ENCODE data around the gene COL4A3. TPM values are rescaled to one million over a fixed set of nuclear protein-coding genes. Genes with fewer than 3 reads are reported as not detected.
"Not testable (repeated sequence)": the region's sequence is repeated elsewhere in the genome, so short reads cannot be mapped to it uniquely, and the experiment has no call there.

COL4A3 gene
- total and polyA plus RNA-seq, 9 donors = under 0.01 to 0.18 (median 0.08) TPM; not detected in 5

DNA sequence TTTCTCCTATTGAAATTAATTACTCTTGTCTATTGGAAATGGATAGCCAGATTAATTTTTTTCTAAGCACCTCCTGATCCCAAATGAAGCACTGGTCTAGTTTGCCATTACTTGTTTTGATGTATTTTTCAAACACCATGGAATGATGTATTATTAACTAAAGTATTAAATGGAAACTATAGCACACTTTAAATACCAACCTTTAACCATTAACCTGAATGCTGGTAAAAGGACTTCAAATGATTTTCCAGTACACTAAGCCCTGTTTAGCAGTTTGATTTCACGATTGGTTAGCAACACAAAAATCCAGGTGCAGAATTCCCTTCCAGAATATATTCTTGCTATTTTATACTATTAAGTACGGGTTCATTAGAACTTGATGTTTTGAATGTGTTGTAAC is 37.3 kb downstream of the COL4A3 start:
- Histone ChIP-seq H3K36me3 (ENCODE audit: control insufficient read depth, insufficient read depth, low read length) (no peaks in the 10 kb centered on the region), H3K27ac (ENCODE audit: low read length) (no peak overlapping the region), H3K27me3 (ENCODE audit: control insufficient read depth, insufficient read depth, low read length) (no peaks in the 10 kb centered on the region), H3K4me3 (ENCODE audit: low read length) (no peak overlapping the region), H3K9me3 (replicated peaks; ENCODE audit: control insufficient read depth, low read depth, low read length) (no peaks in the 10 kb centered on the region), H3K4me1 (ENCODE audit: control insufficient read depth, insufficient read depth, low read length) (no peaks in the 10 kb centered on the region)
- no peak for DNase-seq
- whole genome bisulfite sequencing (ENCODE audit: insufficient coverage) = no CpG with 5 or more reads among the region's 2 CpGs

DNA sequence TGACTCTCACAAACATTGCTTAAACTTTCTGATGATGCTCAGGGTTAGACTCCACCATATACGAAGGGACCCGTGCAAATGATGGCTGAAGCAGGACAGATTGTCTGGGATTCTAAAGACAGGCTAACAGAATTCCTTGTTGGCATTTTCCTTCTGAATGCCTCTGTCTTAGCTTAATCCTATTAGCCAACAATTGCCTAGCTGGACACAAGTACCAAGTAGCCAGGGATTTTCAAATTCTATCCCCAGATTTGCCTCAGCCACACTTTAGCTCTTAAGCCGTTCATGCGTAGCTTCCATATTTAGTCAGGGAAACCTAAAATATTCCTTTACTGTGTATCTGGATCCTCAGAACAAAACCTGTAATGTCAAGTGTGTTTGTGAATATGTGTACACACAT is 40.0 kb downstream of the COL4A3 start:
- Histone ChIP-seq H3K27me3 (ENCODE audit: control insufficient read depth, insufficient read depth, low read length) (no peaks in the 10 kb centered on the region), H3K36me3 (ENCODE audit: control insufficient read depth, insufficient read depth, low read length) (no peaks in the 10 kb centered on the region), H3K9me3 (replicated peaks; ENCODE audit: control insufficient read depth, low read depth, low read length) (no peaks in the 10 kb centered on the region), H3K4me3 (ENCODE audit: low read length) (no peak overlapping the region), H3K4me1 (ENCODE audit: control insufficient read depth, insufficient read depth, low read length) (no peaks in the 10 kb centered on the region), H3K27ac (ENCODE audit: low read length) (no peak overlapping the region)
- no peak for DNase-seq
- 79% methylated on average over 2 of the region's 4 CpGs for WGBS (ENCODE audit: insufficient coverage)

DNA sequence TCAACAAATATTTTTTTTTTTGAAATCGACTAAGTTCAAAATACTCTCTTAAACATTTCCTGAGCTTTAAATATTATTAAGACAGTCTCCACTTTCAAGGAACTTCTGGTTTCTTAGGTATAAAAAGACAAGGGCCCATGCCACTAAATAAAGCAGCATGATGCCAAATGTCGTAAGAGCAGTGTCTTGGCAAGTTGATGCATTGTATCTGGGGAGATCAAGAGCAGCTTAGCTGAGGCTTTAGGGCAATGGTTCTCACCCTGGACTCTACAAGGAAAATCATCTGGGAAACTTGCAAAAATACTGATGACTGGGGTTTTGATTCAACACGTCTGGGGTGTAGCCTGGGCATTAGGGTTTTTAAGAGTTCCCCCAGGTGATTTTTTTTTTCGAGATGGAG is 41.3 kb downstream of the COL4A3 start:
- no peak for DNase-seq
- Histone ChIP-seq H3K27me3 (ENCODE audit: control insufficient read depth, insufficient read depth, low read length) (no peaks in the 10 kb centered on the region), H3K4me1 (ENCODE audit: control insufficient read depth, insufficient read depth, low read length) (no peaks in the 10 kb centered on the region), H3K36me3 (ENCODE audit: control insufficient read depth, insufficient read depth, low read length) (no peaks in the 10 kb centered on the region), H3K4me3 (ENCODE audit: low read length) (no peak overlapping the region), H3K27ac (ENCODE audit: low read length) (no peak overlapping the region), H3K9me3 (replicated peaks; ENCODE audit: control insufficient read depth, low read depth, low read length) (no peaks in the 10 kb centered on the region)
- WGBS (ENCODE audit: insufficient coverage) = 80% methylated on average over 2 of the region's 4 CpGs

DNA sequence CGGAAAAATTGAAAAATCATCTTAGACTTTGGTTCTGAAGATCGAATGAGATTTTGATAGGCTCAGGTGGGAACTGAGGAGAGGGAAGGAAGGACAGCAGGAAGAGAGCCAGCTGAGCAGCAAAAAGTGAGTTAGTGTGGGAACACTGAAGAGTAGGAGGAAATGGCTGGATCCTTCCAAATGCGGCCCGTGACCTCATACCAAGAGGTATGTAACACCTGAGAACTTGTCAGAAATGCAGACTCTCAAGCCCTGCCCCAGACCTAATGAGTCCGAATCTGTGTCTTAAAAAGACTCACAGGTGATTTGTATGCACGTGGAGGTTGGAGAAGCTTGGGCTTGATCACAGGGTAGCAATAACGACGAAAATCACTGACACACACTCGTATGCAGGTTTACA is 42.0 kb downstream of the COL4A3 start:
- H3K9me3 ChIP-seq (replicated peaks; ENCODE audit: control insufficient read depth, low read depth, low read length) = no peaks in the 10 kb centered on the region
- H3K27ac ChIP-seq (ENCODE audit: low read length) = no peak overlapping the region
- H3K36me3 ChIP-seq (ENCODE audit: control insufficient read depth, insufficient read depth, low read length) = no peaks in the 10 kb centered on the region
- H3K4me3 ChIP-seq (ENCODE audit: low read length) = no peak overlapping the region
- no peaks in the 10 kb centered on the region for H3K27me3 ChIP-seq (ENCODE audit: control insufficient read depth, insufficient read depth, low read length)
- 80% methylated on average over 6 of the region's 9 CpGs for WGBS (ENCODE audit: insufficient coverage)
- H3K4me1 ChIP-seq (ENCODE audit: control insufficient read depth, insufficient read depth, low read length) = no peaks in the 10 kb centered on the region
- DNase-seq = no peak

DNA sequence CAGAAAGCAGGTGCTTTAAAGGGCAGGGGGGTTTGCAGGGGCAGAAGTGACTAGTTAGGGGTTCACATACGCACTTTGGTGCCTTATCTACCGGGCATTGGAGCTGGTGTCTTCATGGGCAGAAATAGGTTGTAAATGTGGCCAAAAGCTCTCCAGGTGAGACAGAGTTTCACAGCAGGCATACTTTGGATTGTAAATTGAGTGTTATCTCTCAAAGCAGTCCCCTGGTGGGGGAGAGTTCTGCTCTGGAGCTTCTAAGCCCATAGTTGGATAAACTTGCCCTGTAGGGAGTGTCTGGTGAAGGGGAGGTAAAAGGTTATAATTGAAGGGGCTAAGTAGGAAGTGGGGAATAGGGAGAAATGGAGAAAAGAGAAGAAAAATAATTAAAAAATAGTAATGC is 43.1 kb downstream of the COL4A3 start:
- 72% methylated on average over 2 of the region's 2 CpGs for WGBS (ENCODE audit: insufficient coverage)
- Histone ChIP-seq H3K4me1 (ENCODE audit: control insufficient read depth, insufficient read depth, low read length) (no peaks in the 10 kb centered on the region), H3K36me3 (ENCODE audit: control insufficient read depth, insufficient read depth, low read length) (no peaks in the 10 kb centered on the region), H3K27ac (ENCODE audit: low read length) (no peak overlapping the region), H3K9me3 (replicated peaks; ENCODE audit: control insufficient read depth, low read depth, low read length) (no peaks in the 10 kb centered on the region), H3K27me3 (ENCODE audit: control insufficient read depth, insufficient read depth, low read length) (no peaks in the 10 kb centered on the region), H3K4me3 (ENCODE audit: low read length) (no peak overlapping the region)
- DNase-seq = no peak

DNA sequence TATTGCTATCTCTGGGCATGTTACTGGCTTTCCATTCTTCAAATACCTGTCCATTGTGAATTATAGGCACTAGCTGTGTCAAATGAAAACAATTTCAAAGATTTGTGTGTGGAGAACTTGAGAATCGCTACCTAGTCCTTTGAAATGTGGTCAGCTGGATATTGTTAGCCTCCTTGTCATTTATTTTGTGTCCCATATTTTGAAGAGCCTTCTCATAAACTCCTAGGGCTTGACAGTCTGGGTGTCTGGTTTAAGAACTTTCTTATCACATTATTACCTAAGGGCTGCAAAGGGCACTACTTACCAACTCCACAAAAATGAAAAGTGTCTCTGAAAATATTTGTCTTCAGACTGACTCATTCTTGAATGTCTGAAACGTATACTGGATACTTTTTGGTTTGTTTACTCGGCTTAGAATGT is 50.2 kb downstream of the COL4A3 start:
- Histone ChIP-seq H3K36me3 (ENCODE audit: control insufficient read depth, insufficient read depth, low read length) (no peaks in the 10 kb centered on the region), H3K4me1 (ENCODE audit: control insufficient read depth, insufficient read depth, low read length) (no peaks in the 10 kb centered on the region), H3K27me3 (ENCODE audit: control insufficient read depth, insufficient read depth, low read length) (no peaks in the 10 kb centered on the region), H3K4me3 (ENCODE audit: low read length) (no peak overlapping the region), H3K27ac (ENCODE audit: low read length) (no peak overlapping the region), H3K9me3 (replicated peaks; ENCODE audit: control insufficient read depth, low read depth, low read length) (no peaks in the 10 kb centered on the region)
- no peak for DNase-seq
- WGBS (ENCODE audit: insufficient coverage) = no CpG with 5 or more reads among the region's 3 CpGs

DNA sequence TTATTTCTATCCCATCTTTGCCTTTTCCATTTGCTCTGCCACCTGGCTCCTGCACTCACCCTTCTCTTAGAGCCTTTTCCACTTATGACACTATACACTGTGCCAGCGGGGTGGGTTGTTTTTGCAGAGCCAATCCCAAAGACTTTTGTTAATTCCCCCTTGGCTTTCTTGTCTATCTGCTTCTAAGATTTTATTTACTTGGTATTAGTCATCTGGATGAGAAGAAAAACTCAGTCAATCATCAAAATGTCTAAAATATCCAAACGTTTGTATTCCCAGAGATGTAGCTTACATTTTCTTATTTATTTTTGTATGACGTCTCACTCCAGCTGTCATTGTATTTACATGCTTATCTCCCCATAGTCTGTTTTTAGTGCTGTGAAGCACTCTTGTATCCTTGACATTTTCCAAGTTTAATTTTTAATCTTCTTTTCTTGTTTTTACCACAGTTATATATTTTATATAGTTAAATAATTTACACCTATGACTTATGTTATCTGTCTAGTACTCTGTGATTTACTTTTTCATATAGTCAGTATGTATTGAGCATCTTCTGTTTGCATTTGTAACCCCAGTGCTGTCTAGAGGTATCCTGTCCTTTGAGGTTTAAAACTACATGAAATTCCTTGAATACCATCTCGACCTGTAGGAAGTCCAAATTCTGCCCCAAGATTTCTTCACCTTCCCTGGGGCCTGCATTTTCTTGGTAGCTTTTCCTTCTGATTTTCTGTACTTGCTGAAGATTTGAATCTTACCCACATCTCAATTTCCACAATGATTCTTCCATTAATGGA is 55.1 kb downstream of the COL4A3 start:
- 44% methylated on average over 1 of the region's 4 CpGs for WGBS (ENCODE audit: insufficient coverage)
- Histone ChIP-seq H3K36me3 (ENCODE audit: control insufficient read depth, insufficient read depth, low read length) (no peaks in the 10 kb centered on the region), H3K4me3 (ENCODE audit: low read length) (no peak overlapping the region), H3K27ac (ENCODE audit: low read length) (no peak overlapping the region), H3K9me3 (replicated peaks; ENCODE audit: control insufficient read depth, low read depth, low read length) (no peaks in the 10 kb centered on the region), H3K4me1 (ENCODE audit: control insufficient read depth, insufficient read depth, low read length) (no peaks in the 10 kb centered on the region), H3K27me3 (ENCODE audit: control insufficient read depth, insufficient read depth, low read length) (no peaks in the 10 kb centered on the region)
- DNase-seq = no peak

DNA sequence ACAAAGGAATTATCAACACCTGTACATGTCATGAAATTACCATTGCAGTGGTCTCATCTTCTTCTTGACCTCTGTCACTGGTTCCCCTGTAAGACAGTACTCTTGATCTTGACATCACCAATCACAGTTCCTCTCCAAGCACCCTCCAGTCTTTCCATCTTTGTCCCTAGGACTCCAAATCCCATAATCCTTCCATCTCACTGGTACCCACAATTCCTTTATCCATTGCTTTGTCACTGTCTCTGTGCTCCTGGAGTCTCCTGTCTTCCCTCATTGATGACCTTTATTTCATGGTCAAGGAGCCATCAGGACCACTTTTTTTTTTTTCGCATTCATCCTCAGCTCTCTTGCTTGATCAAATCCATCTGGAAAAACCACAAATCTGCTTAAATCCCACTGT is 56.7 kb downstream of the COL4A3 start:
- Histone ChIP-seq H3K4me3 (ENCODE audit: low read length) (no peak overlapping the region), H3K36me3 (ENCODE audit: control insufficient read depth, insufficient read depth, low read length) (no peaks in the 10 kb centered on the region), H3K27me3 (ENCODE audit: control insufficient read depth, insufficient read depth, low read length) (no peaks in the 10 kb centered on the region), H3K27ac (ENCODE audit: low read length) (no peak overlapping the region), H3K9me3 (replicated peaks; ENCODE audit: control insufficient read depth, low read depth, low read length) (no peaks in the 10 kb centered on the region), H3K4me1 (ENCODE audit: control insufficient read depth, insufficient read depth, low read length) (no peaks in the 10 kb centered on the region)
- no peak for DNase-seq
- WGBS (ENCODE audit: insufficient coverage) = 0% methylated on average over 1 of the region's 1 CpG

DNA sequence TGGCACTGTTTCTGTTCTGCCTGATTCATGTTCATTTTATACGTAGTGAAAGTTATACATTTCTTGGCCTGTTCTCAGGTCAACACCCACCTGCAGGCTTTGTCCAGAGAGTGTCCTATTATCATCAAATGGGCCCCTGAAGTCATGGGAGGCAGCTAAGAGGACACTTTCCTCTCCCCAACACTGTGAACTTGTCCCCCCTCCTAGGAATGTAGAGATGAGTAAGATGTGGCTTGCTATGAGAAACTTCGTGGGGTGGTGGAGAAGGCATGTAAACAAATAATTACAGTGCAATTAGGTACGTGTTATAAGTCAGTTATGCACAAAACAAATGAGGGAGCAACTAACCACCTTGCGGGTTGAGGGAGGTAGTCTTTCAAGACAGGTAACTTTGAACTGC is 57.9 kb downstream of the COL4A3 start:
- Histone ChIP-seq H3K27ac (ENCODE audit: low read length) (no peak overlapping the region), H3K4me3 (ENCODE audit: low read length) (no peak overlapping the region), H3K36me3 (ENCODE audit: control insufficient read depth, insufficient read depth, low read length) (no peaks in the 10 kb centered on the region), H3K27me3 (ENCODE audit: control insufficient read depth, insufficient read depth, low read length) (no peaks in the 10 kb centered on the region), H3K9me3 (replicated peaks; ENCODE audit: control insufficient read depth, low read depth, low read length) (no peaks in the 10 kb centered on the region), H3K4me1 (ENCODE audit: control insufficient read depth, insufficient read depth, low read length) (no peaks in the 10 kb centered on the region)
- WGBS (ENCODE audit: insufficient coverage) = 76% methylated on average over 3 of the region's 4 CpGs
- no peak for DNase-seq

DNA sequence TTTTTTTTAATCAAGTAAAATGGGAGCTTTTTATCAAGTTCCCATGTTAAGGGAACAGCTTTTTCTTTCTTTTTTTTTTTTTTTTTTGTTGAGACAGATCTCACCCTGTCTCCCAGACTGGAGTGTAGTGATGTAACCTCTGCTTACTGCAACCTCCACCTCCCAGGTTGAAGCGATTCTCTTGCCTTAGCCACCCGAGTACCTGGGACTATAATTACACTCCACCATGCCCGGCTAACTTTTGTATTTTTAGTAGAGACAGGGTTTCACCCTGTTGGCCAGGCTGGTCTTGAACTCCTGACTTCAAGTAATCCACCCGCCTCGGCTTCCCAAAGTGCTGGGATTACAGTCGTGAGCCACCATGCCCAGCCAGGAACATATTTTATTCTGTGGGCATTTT is 61.2 kb downstream of the COL4A3 start:
- not testable (repeated sequence) for H3K9me3 ChIP-seq (replicated peaks; ENCODE audit: control insufficient read depth, low read depth, low read length); H3K27me3 ChIP-seq (ENCODE audit: control insufficient read depth, insufficient read depth, low read length); H3K27ac ChIP-seq (ENCODE audit: low read length); H3K4me1 ChIP-seq (ENCODE audit: control insufficient read depth, insufficient read depth, low read length); DNase-seq; H3K4me3 ChIP-seq (ENCODE audit: low read length); H3K36me3 ChIP-seq (ENCODE audit: control insufficient read depth, insufficient read depth, low read length)
- 90% methylated on average over 2 of the region's 6 CpGs for WGBS (ENCODE audit: insufficient coverage)

Measured in muscle of leg (tissue), 11 donors.